Endodermal cell (in vitro differentiated cells): Measurements from ENCODE around the gene TCP11L2. TPM values are rescaled to one million over a fixed set of nuclear protein-coding genes. Genes with fewer than 3 reads are reported as not detected.
A peak's percentile ranks its signal among the peaks of the same experiment; 100 is the strongest.

Source experiments
- DNase-seq: peaks from one replicate; pipeline ENCODE4 v3.0.0-alpha.2; 2017
- H3K27ac ChIP-seq: 2 replicates; pipeline ENCODE4 v1.5.1; 2013; ENCODE audit warnings: mild to moderate bottlenecking, low read depth, low read length, moderate library complexity
- H3K27me3 ChIP-seq: 2 replicates; pipeline ENCODE4 v1.6.1; 2013; ENCODE audit warnings: mild to moderate bottlenecking, low read length, moderate library complexity; ENCODE audit not compliant: insufficient read depth, control insufficient read depth, poor library complexity, severe bottlenecking
- H3K36me3 ChIP-seq: 2 replicates; pipeline ENCODE4 v1.7.0; 2013; ENCODE audit warnings: mild to moderate bottlenecking, low read length, moderate library complexity; ENCODE audit not compliant: control insufficient read depth, insufficient read depth
- H3K4me1 ChIP-seq: one replicate; pipeline ENCODE4 v1.7.0; 2013; ENCODE audit warnings: low read length; ENCODE audit not compliant: control insufficient read depth, insufficient read depth
- H3K4me3 ChIP-seq: 2 replicates; pipeline ENCODE4 v1.5.1; 2013; ENCODE audit warnings: mild to moderate bottlenecking, low read length, moderate library complexity
- H3K9ac ChIP-seq: 2 replicates; pipeline ENCODE4 v1.6.1; 2013; ENCODE audit warnings: mild to moderate bottlenecking, low read length, moderate library complexity; ENCODE audit not compliant: poor library complexity, severe bottlenecking; ENCODE audit errors: extremely low read depth
- H3K9me3 ChIP-seq: 2 replicates; pipeline ENCODE4 v1.6.1; 2013; ENCODE audit warnings: mild to moderate bottlenecking, low read length, moderate library complexity; ENCODE audit not compliant: control insufficient read depth
- H3K27ac Mint-ChIP-seq: 2 replicates; pipeline ENCODE4 v1.8.0; 2020; ENCODE audit warnings: mixed read lengths
- H3K27me3 Mint-ChIP-seq: 2 replicates; pipeline ENCODE4 v1.8.0; 2021; ENCODE audit warnings: mild to moderate bottlenecking, mixed read lengths; ENCODE audit not compliant: insufficient read depth
- H3K36me3 Mint-ChIP-seq: 2 replicates; pipeline ENCODE4 v1.8.0; 2020; ENCODE audit warnings: low read depth, mixed read lengths
- H3K4me1 Mint-ChIP-seq: 2 replicates; pipeline ENCODE4 v1.8.0; 2020; ENCODE audit warnings: mixed read lengths
- H3K4me3 Mint-ChIP-seq: 2 replicates; pipeline ENCODE4 v1.8.0; 2020; ENCODE audit warnings: mild to moderate bottlenecking, moderate library complexity, mixed read lengths
- H3K9me3 Mint-ChIP-seq: 2 replicates; pipeline ENCODE4 v1.8.0; 2020; ENCODE audit warnings: mild to moderate bottlenecking, mixed read lengths
- WGBS, 2 experiments: methylation state at CpG; one replicate each; pipeline versions ENCODE4 v1.1.5 to v1.1.7; 2013; ENCODE audit warnings: missing lambda C conversion rate in 2 of 2, mixed read lengths in 1 of 2; ENCODE audit not compliant: insufficient coverage in 1 of 2, insufficient read length in 1 of 2; 5-methylcytosine and 5-hydroxymethylcytosine counted together
- long read RNA-seq, 4 experiments: library from polyadenylated mRNA in 2 of 4; library from RNA in 1 of 4; library from capped mRNA in 1 of 4; stranded (forward) in 3 of 4; unstranded in 1 of 4; transcript quantifications; one replicate each; pipeline ENCODE4 v2.0.0, GENCODE V29; 2020 to 2021; ENCODE audit warnings: inconsistent platforms in 1 of 4
- polyA plus RNA-seq, 2 experiments: library from polyadenylated mRNA; stranded (reverse); fragments of 50-300 nt; gene quantifications; one replicate each; pipeline ENCODE4 v1.2.3, GENCODE V29; 2013
- total RNA-seq, 2 donors: library from RNA; stranded (reverse); fragmentation: NEBNext Ultra II Directional in 1 of 2; extraction: Animal tissue kit (Norgen Biotek cat#: 25700) in 1 of 2; gene quantifications; 2 replicates in 1 of 2; 3 replicates in 1 of 2; pipeline ENCODE4 v1.2.1, GENCODE V29; 2021
- TF ChIP-seq, protein P1 (sequence below): fragments of 200-600 bp; sonication (generic); conservative IDR thresholded peaks from 2 replicates; pipeline ENCODE4 v1.5.0; 2021; ENCODE audit warnings: antibody characterized with exemption, mild to moderate bottlenecking

Gene TCP11L2
- 10 to 100 TPM in 1 of 2 donors, 1 to 10 TPM in 1; 7.8 to 15.3 TPM for total RNA-seq
- polyA plus RNA-seq (2013, experiment 1 of 2), result 4.9 TPM
- 6.2 TPM for polyA plus RNA-seq (2013, experiment 2 of 2)
- long read RNA-seq, experiment 1, partial matches to known transcripts, result 0 of 1 reads
- long read RNA-seq, experiment 1, other reads (novel, unspliced or antisense), result 1 of 1 reads
- long read RNA-seq, experiment 2, partial matches to known transcripts, result 0 of 2 reads
- long read RNA-seq, experiment 2, other reads (novel, unspliced or antisense), result 1 of 2 reads
- long read RNA-seq, experiment 3, partial matches to known transcripts, result 2 of 12 reads
- long read RNA-seq, experiment 3, other reads (novel, unspliced or antisense), result 7 of 12 reads
- long read RNA-seq, experiment 4, partial matches to known transcripts, result 0 of 1 reads
- long read RNA-seq, experiment 4, other reads (novel, unspliced or antisense), result 0 of 1 reads

DNA sequence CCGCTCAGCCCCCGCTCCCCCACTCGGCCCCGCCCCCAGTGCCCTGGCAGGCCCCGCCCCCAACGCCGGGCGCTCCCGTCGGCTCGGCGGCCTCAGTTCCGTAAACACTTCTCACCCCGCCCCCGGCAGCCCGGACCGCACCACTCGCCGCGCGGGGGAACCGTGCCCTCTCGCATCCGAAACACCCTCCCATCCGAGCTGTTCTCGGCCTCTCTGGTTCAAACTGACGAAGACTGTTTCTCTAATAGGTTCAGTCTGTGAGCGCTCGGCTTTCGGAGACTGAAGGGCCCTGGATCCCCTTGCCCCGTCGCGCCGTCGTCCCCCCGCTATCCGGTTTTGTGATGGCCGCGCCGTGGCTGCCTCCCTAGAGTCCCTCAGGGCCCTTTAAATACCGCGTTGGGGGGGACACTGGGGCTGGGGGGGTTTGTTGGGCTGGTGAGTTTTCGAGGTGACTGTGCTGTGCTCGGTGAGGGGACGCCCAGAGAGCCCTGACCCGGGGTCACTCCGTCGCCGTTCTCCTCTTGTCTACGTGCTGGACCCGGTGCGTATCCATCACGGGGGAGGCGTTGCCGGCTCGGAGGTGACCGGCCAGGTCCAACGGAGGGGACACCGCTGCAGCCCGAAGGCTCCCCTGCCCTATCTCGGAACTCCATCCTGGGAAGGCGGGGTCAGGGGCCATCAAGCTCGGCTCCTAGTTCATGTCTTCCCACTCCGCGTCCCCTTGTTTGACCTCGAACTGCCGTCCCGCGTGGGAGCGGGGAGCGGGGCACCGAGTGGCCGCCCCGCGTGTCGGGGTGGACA is at the start of gene TCP11L2:
TSS of gene TCP11L2 (plus strand) at position 333 of the 801 bp plus-strand sequence. CDS start 8,343 bp downstream, outside the sequence.
- H3K36me3 Mint-ChIP-seq, result no peaks in the 10 kb centered on the region
- peak; percentile 95 for DNase-seq
- Histone ChIP-seq H3K9ac (peak within 1 kb of the TSS; percentile 97), H3K4me3 (peak within 1 kb of the TSS; percentile 91), H3K36me3 (no peaks in the 10 kb centered on the region), H3K4me1 (peaks cover 3% of the 10 kb centered on the region), H3K9me3 (no peaks in the 10 kb centered on the region), H3K27ac (peak within 1 kb of the TSS; percentile 100), H3K27me3 (no peaks in the 10 kb centered on the region)
- TF ChIP-seq, protein P1, sequence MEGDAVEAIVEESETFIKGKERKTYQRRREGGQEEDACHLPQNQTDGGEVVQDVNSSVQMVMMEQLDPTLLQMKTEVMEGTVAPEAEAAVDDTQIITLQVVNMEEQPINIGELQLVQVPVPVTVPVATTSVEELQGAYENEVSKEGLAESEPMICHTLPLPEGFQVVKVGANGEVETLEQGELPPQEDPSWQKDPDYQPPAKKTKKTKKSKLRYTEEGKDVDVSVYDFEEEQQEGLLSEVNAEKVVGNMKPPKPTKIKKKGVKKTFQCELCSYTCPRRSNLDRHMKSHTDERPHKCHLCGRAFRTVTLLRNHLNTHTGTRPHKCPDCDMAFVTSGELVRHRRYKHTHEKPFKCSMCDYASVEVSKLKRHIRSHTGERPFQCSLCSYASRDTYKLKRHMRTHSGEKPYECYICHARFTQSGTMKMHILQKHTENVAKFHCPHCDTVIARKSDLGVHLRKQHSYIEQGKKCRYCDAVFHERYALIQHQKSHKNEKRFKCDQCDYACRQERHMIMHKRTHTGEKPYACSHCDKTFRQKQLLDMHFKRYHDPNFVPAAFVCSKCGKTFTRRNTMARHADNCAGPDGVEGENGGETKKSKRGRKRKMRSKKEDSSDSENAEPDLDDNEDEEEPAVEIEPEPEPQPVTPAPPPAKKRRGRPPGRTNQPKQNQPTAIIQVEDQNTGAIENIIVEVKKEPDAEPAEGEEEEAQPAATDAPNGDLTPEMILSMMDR, result no peak
- H3K4me1 Mint-ChIP-seq, result peaks cover 28% of the 10 kb centered on the region
- H3K9me3 Mint-ChIP-seq, result no peaks in the 10 kb centered on the region
- peak within 1 kb of the TSS; percentile 100 for H3K27ac Mint-ChIP-seq
- H3K4me3 Mint-ChIP-seq, result peak within 1 kb of the TSS; percentile 80
- 0 to 1% methylated on average over 21 to 74 of the region's 76 CpGs for WGBS, 2 experiments
- H3K27me3 Mint-ChIP-seq, result no peaks in the 10 kb centered on the region

DNA sequence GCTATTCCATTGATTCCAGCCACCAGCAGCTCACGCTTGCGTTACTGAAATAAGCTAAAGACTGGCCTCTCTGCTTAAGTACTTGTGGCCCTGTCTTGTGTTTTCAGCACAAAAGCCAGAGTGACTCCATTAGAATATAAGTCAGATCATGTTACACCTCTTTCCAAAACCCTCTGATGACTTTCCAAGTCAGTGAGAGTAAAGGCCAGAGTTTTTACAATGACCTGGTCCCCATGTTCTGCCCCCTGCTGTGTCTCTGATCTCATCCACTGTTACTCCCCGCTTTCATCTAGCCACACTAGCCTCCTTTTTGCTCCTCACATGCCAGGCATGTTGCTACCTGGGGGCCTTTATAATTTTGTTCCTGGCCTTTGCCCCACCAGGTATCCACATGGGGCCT is 47.8 kb upstream of the TCP11L2 start:
- H3K27ac ChIP-seq, result no peak overlapping the region
- no peak overlapping the region for H3K9ac ChIP-seq
- Mint-ChIP-seq H3K27me3 (no peaks in the 10 kb centered on the region), H3K4me3 (no peak overlapping the region), H3K36me3 (no peaks in the 10 kb centered on the region), H3K27ac (no peak overlapping the region), H3K4me1 (peaks cover 5% of the 10 kb centered on the region), H3K9me3 (no peaks in the 10 kb centered on the region)
- 50 to 77% methylated on average over 3 of the region's 3 CpGs for WGBS, 2 experiments
- no peaks in the 10 kb centered on the region for H3K9me3 ChIP-seq
- DNase-seq, result peak; percentile 76
- no peak overlapping the region for H3K4me3 ChIP-seq
- no peaks in the 10 kb centered on the region for H3K27me3 ChIP-seq
- H3K36me3 ChIP-seq, result no peaks in the 10 kb centered on the region
- TF ChIP-seq, protein P1, result no peak
- no peaks in the 10 kb centered on the region for H3K4me1 ChIP-seq

DNA sequence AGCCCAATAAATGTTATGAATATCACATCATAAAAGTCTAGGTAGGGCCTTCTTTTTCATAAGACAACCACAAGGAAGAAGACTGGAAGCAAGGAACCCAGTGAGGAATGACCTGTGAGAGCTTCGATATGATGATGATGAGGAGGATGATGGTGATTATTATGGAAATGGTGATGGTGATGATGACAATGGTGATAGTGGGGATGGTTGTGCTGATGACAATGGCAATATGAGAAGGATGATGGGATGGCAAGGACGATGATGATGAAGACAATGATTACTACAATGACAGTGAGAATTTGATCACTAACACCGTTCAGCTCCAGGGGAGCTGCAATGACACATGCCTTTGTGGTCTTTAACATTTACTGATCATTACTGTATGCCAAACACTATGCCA is 47.0 kb upstream of the TCP11L2 start:
- Histone ChIP-seq H3K27ac (no peak overlapping the region), H3K36me3 (no peaks in the 10 kb centered on the region), H3K4me1 (no peaks in the 10 kb centered on the region), H3K27me3 (no peaks in the 10 kb centered on the region), H3K9me3 (no peaks in the 10 kb centered on the region), H3K4me3 (no peak overlapping the region), H3K9ac (no peak overlapping the region)
- H3K27me3 Mint-ChIP-seq, result no peaks in the 10 kb centered on the region
- no peaks in the 10 kb centered on the region for H3K36me3 Mint-ChIP-seq
- WGBS, 2 experiments, result 89 to 93% methylated on average over 3 of the region's 3 CpGs
- DNase-seq, result peak; percentile 22
- TF ChIP-seq, protein P1, result no peak
- no peak overlapping the region for H3K27ac Mint-ChIP-seq
- peaks cover 5% of the 10 kb centered on the region for H3K4me1 Mint-ChIP-seq
- no peaks in the 10 kb centered on the region for H3K9me3 Mint-ChIP-seq
- no peak overlapping the region for H3K4me3 Mint-ChIP-seq
